ENCODE data around the gene BTN2A1. TPM values are rescaled to one million over a fixed set of nuclear protein-coding genes. Genes with fewer than 3 reads are reported as not detected.

The BTN2A1 gene
- total and polyA plus RNA-seq, 10 of the 15 experiments (the other 5 are each of a cell fraction or from before 2014, with no cell fraction given) = 8.2 to 28.0 (median 15.8) TPM

DNA sequence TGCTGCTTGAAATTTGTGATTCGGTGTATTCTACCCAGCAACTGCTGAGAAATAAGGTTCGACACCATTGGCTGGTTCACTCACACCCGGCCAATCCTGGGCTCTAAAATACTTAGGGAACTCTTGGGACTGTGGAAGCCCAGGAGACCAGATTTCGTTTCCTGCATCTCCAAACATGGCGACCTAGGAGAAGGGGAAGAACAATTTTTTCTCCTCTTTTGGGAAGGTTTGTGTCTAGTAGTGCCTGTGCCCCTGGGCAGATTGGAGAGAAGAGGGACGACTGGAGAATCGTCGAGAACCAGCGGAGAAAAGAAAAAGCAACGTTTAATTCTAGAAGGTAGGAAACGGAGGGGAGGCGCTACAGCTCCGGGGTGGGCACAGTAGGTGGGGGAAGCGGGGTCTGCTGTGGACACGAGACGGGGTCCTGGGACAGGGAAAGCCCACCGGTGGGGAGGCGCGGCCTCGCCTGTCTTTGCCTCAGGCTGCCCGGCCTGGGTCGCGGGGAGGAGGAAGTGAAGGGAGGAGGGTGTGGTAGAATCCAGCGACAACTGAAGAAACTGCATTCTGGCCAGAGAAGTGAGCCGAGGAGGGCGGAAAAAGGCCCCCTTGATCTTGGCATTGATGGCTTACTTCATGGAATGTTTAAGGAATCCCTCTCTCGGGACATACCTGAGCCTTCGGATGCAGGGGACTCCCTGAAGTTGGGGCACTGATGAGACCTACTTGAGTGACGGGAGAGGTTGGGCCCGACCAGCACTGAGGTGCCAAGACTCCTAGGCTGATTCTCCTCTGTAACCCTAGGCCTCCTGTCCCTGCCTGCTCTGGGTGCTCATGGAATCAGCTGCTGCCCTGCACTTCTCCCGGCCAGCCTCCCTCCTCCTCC is at the start of gene BTN2A1 (continued):
- TF ChIP-seq NFYB (IDR thresholded peaks at IDR 0.05; ENCODE audit: insufficient read depth, low read depth, low read length) (peak; percentile 72), HCFC1 (IDR thresholded peaks at IDR 0.05; ENCODE audit: low read length) (no peak), CREB1 (IDR thresholded peaks at IDR 0.05; ENCODE audit: low read depth) (peak; percentile 92), EZH2 (IDR thresholded peaks at IDR 0.05; ENCODE audit: borderline replicate concordance, control insufficient read depth, low read depth, low read length) (no peak), USF1 (IDR thresholded peaks at IDR 0.05; ENCODE audit: borderline replicate concordance, extremely low read length, insufficient read depth, low read depth, low read length) (no peak), SIX5 (IDR thresholded peaks at IDR 0.05; ENCODE audit: low read depth, low read length, severe bottlenecking) (no peak), SKIL (IDR thresholded peaks at IDR 0.05; ENCODE audit: low read depth, poor library complexity, severe bottlenecking) (peak; percentile 38), FOS (IDR thresholded peaks at IDR 0.05; ENCODE audit: borderline replicate concordance, extremely low read depth, insufficient read length) (no peak), KLF5 (IDR thresholded peaks at IDR 0.05; ENCODE audit: partially characterized antibody) (no peak), BCLAF1 (IDR thresholded peaks at IDR 0.05) (no peak), IKZF1 (conservative IDR thresholded peaks at IDR 0.05) (peak; percentile 79)
- TF ChIP-seq, protein P1, sequence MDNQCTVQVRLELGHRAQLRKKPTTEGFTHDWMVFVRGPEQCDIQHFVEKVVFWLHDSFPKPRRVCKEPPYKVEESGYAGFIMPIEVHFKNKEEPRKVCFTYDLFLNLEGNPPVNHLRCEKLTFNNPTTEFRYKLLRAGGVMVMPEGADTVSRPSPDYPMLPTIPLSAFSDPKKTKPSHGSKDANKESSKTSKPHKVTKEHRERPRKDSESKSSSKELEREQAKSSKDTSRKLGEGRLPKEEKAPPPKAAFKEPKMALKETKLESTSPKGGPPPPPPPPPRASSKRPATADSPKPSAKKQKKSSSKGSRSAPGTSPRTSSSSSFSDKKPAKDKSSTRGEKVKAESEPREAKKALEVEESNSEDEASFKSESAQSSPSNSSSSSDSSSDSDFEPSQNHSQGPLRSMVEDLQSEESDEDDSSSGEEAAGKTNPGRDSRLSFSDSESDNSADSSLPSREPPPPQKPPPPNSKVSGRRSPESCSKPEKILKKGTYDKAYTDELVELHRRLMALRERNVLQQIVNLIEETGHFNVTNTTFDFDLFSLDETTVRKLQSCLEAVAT (IDR thresholded peaks at IDR 0.05) = 0 out of 2 replicates have a peak, but pooled peaks have one; percentile 45
- TF ChIP-seq, protein P2, sequence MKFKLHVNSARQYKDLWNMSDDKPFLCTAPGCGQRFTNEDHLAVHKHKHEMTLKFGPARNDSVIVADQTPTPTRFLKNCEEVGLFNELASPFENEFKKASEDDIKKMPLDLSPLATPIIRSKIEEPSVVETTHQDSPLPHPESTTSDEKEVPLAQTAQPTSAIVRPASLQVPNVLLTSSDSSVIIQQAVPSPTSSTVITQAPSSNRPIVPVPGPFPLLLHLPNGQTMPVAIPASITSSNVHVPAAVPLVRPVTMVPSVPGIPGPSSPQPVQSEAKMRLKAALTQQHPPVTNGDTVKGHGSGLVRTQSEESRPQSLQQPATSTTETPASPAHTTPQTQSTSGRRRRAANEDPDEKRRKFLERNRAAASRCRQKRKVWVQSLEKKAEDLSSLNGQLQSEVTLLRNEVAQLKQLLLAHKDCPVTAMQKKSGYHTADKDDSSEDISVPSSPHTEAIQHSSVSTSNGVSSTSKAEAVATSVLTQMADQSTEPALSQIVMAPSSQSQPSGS (IDR thresholded peaks at IDR 0.05; ENCODE audit: low read length) = no peak
- TF ChIP-seq, protein P3, sequence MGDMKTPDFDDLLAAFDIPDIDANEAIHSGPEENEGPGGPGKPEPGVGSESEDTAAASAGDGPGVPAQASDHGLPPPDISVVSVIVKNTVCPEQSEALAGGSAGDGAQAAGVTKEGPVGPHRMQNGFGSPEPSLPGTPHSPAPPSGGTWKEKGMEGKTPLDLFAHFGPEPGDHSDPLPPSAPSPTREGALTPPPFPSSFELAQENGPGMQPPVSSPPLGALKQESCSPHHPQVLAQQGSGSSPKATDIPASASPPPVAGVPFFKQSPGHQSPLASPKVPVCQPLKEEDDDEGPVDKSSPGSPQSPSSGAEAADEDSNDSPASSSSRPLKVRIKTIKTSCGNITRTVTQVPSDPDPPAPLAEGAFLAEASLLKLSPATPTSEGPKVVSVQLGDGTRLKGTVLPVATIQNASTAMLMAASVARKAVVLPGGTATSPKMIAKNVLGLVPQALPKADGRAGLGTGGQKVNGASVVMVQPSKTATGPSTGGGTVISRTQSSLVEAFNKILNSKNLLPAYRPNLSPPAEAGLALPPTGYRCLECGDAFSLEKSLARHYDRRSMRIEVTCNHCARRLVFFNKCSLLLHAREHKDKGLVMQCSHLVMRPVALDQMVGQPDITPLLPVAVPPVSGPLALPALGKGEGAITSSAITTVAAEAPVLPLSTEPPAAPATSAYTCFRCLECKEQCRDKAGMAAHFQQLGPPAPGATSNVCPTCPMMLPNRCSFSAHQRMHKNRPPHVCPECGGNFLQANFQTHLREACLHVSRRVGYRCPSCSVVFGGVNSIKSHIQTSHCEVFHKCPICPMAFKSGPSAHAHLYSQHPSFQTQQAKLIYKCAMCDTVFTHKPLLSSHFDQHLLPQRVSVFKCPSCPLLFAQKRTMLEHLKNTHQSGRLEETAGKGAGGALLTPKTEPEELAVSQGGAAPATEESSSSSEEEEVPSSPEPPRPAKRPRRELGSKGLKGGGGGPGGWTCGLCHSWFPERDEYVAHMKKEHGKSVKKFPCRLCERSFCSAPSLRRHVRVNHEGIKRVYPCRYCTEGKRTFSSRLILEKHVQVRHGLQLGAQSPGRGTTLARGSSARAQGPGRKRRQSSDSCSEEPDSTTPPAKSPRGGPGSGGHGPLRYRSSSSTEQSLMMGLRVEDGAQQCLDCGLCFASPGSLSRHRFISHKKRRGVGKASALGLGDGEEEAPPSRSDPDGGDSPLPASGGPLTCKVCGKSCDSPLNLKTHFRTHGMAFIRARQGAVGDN (IDR thresholded peaks at IDR 0.05) = no peak

Measured in GM12878 (cell line).